ENCODE measurements around the gene TMEM273. TPM values are rescaled to one million over a fixed set of nuclear protein-coding genes. Genes with fewer than 3 reads are reported as not detected.

Gene TMEM273
- total RNA-seq, 4 donors from 2014 or later, result 4.9 to 11.2 (median 7.8) TPM

- peaks cover 29 to 32% of the 10 kb centered on the region in 2 donors for H3K4me1 ChIP-seq
- no peaks in the 10 kb centered on the region for H3K9me3 ChIP-seq
- ATAC-seq, result no peak
- no peak overlapping the region for H3K27ac ChIP-seq
- intact Hi-C loops (cut with DNase I; ENCODE audit: low total_unique reads) (no loop called here), in situ Hi-C loops (cut with MboI; ENCODE audit: low sequenced_read_pairs in 4 of 4) (no loop called here)
- H3K27me3 ChIP-seq, result no peaks in the 10 kb centered on the region
- no peak overlapping the region for H3K4me3 ChIP-seq
- H3K36me3 ChIP-seq, result no peaks in the 10 kb centered on the region
- no peak for DNase-seq
- TF ChIP-seq CTCF (IDR thresholded peaks at IDR 0.05 in 4 of 5, conservative IDR thresholded peaks at IDR 0.05 in 1 of 5), result no peak
- no peak for TF ChIP-seq POLR2A (IDR thresholded peaks at IDR 0.05)
These were observed 80.9 kb downstream of the TMEM273 start for GRCh38 chr10:49107111-49107886.

GRCh38 chr10:49106451-49106850 lies 81.7 kb downstream of the TMEM273 start:
- Histone ChIP-seq H3K4me1 (peaks cover 29 to 32% of the 10 kb centered on the region in 2 donors), H3K36me3 (no peaks in the 10 kb centered on the region), H3K9me3 (no peaks in the 10 kb centered on the region), H3K27me3 (no peaks in the 10 kb centered on the region), H3K4me3 (no peak overlapping the region), H3K27ac (no peak overlapping the region)
- intact Hi-C loops (cut with DNase I; ENCODE audit: low total_unique reads) (no loop called here), in situ Hi-C loops (cut with MboI; ENCODE audit: low sequenced_read_pairs in 4 of 4) (no loop called here)
- no peak for DNase-seq
- no peak for TF ChIP-seq CTCF (IDR thresholded peaks at IDR 0.05 in 4 of 5, conservative IDR thresholded peaks at IDR 0.05 in 1 of 5)
- TF ChIP-seq POLR2A (IDR thresholded peaks at IDR 0.05), result no peak
- no peak for ATAC-seq

- H3K4me1 ChIP-seq, result peaks cover 22 to 25% of the 10 kb centered on the region in 2 donors
- H3K36me3 ChIP-seq, result no peaks in the 10 kb centered on the region
- no peaks in the 10 kb centered on the region for H3K27me3 ChIP-seq
- TF ChIP-seq CTCF (IDR thresholded peaks at IDR 0.05 in 4 of 5, conservative IDR thresholded peaks at IDR 0.05 in 1 of 5) (no peak), POLR2A (IDR thresholded peaks at IDR 0.05) (no peak)
- intact Hi-C loops (cut with DNase I; ENCODE audit: low total_unique reads), result no loop called here
- ATAC-seq (no peak), DNase-seq (no peak)
- no peak overlapping the region for H3K4me3 ChIP-seq
- no peak overlapping the region for H3K27ac ChIP-seq
- no peaks in the 10 kb centered on the region for H3K9me3 ChIP-seq
- in situ Hi-C loops (cut with MboI; ENCODE audit: low sequenced_read_pairs in 4 of 4), result no loop called here
These were observed 83.1 kb downstream of the TMEM273 start for GRCh38 chr10:49105076-49105475.

Other genes starting within 250 kb of the TMEM273 start
- not detected for gene LRRC18, start 248.6 kb downstream of the TMEM273 start, total RNA-seq
- 1 to 10 TPM; 1.8 to 4.0 (median 2.6) TPM for gene VSTM4, start 72.9 kb downstream of the TMEM273 start, total RNA-seq
- not detected for gene FAM170B, start 54.4 kb downstream of the TMEM273 start, total RNA-seq
- gene C10orf71, start 110.8 kb upstream of the TMEM273 start, total RNA-seq, result 100 to 1,000 TPM in 1 of 4 donors, 10 to 100 TPM in 3; 26.5 to 208 (median 69.6) TPM
- gene DRGX, start 207.7 kb upstream of the TMEM273 start, total RNA-seq, result not detected